Tibial nerve (tissue), 4 donors: ENCODE measurements around the gene PRICKLE2.

Source experiments
- EP300 ChIP-seq, 2 donors: sonication (generic); formaldehyde crosslinking; IDR thresholded peaks; one replicate each; pipeline ENCODE4 v1.6.1; 2017; ENCODE audit warnings: antibody characterized with exemption in 2 of 2, mild to moderate bottlenecking in 1 of 2
- TF ChIP-seq, protein P1 (sequence below), 5 experiments: fragments of 200-600 bp in 3 of 5; fragments of 450-650 bp in 2 of 5; sonication (generic) in 3 of 5; IDR thresholded peaks; one replicate each; pipeline ENCODE4 v1.5.1; 2016 to 2019; ENCODE audit warnings: antibody characterized with exemption in 5 of 5, mild to moderate bottlenecking in 3 of 5, moderate library complexity in 2 of 5

DNA sequence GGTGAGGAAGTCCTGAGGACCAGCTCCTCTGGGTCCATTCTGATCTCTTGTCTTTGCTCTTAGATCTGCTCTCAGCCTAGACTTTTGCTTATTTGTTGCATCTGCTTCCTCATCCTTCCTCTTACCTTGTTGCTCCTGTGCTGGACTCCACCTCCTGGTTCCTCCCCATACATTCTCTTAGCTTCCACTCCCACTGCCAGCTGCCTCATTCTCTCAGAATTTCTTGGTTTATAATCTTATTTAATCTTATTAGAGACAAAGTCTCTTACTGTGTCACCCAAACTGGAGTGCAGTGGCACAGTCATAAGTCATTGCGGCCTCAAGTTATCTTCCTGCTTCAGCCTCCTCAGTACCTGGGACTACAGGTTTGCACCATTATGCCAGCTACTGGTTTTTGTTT, 133.8 kb downstream of the PRICKLE2 start:
- TF ChIP-seq, protein P1, sequence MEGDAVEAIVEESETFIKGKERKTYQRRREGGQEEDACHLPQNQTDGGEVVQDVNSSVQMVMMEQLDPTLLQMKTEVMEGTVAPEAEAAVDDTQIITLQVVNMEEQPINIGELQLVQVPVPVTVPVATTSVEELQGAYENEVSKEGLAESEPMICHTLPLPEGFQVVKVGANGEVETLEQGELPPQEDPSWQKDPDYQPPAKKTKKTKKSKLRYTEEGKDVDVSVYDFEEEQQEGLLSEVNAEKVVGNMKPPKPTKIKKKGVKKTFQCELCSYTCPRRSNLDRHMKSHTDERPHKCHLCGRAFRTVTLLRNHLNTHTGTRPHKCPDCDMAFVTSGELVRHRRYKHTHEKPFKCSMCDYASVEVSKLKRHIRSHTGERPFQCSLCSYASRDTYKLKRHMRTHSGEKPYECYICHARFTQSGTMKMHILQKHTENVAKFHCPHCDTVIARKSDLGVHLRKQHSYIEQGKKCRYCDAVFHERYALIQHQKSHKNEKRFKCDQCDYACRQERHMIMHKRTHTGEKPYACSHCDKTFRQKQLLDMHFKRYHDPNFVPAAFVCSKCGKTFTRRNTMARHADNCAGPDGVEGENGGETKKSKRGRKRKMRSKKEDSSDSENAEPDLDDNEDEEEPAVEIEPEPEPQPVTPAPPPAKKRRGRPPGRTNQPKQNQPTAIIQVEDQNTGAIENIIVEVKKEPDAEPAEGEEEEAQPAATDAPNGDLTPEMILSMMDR (IDR thresholded peaks at IDR 0.05), result no peak
- no peak for TF ChIP-seq EP300 (IDR thresholded peaks at IDR 0.05)
